Nephron (organoid): ENCODE data around the gene FUZ.

Source experiments
- H3K27ac Mint-ChIP-seq, 3 experiments: 2 replicates each; pipeline ENCODE4 v1.8.0; 2020; ENCODE audit warnings: mixed read lengths in 3 of 3, mild to moderate bottlenecking in 2 of 3, moderate library complexity in 1 of 3
- H3K27me3 Mint-ChIP-seq: 2 replicates; pipeline ENCODE4 v1.8.0; 2021; ENCODE audit warnings: low read depth, mild to moderate bottlenecking, moderate library complexity, mixed read lengths
- H3K36me3 Mint-ChIP-seq: 2 replicates; pipeline ENCODE4 v1.8.0; 2020; ENCODE audit warnings: low read depth, mixed read lengths
- H3K4me1 Mint-ChIP-seq: 2 replicates; pipeline ENCODE4 v1.8.0; 2020; ENCODE audit warnings: mixed read lengths
- H3K4me3 Mint-ChIP-seq, 3 experiments: 2 replicates each; pipeline ENCODE4 v1.8.0; 2020; ENCODE audit warnings: mild to moderate bottlenecking in 3 of 3, mixed read lengths in 3 of 3, moderate library complexity in 2 of 3
- H3K9me3 Mint-ChIP-seq: 2 replicates; pipeline ENCODE4 v1.8.0; 2020; ENCODE audit warnings: mixed read lengths
- TF ChIP-seq, protein P1 (sequence below), 3 experiments: fragments of 200-600 bp; sonication (generic); IDR thresholded peaks; one replicate each; pipeline ENCODE4 v1.5.0; 2021; ENCODE audit warnings: antibody characterized with exemption in 3 of 3; ENCODE audit not compliant: unreplicated experiment in 3 of 3

Gene FUZ, protein sequence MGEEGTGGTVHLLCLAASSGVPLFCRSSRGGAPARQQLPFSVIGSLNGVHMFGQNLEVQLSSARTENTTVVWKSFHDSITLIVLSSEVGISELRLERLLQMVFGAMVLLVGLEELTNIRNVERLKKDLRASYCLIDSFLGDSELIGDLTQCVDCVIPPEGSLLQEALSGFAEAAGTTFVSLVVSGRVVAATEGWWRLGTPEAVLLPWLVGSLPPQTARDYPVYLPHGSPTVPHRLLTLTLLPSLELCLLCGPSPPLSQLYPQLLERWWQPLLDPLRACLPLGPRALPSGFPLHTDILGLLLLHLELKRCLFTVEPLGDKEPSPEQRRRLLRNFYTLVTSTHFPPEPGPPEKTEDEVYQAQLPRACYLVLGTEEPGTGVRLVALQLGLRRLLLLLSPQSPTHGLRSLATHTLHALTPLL

DNA sequence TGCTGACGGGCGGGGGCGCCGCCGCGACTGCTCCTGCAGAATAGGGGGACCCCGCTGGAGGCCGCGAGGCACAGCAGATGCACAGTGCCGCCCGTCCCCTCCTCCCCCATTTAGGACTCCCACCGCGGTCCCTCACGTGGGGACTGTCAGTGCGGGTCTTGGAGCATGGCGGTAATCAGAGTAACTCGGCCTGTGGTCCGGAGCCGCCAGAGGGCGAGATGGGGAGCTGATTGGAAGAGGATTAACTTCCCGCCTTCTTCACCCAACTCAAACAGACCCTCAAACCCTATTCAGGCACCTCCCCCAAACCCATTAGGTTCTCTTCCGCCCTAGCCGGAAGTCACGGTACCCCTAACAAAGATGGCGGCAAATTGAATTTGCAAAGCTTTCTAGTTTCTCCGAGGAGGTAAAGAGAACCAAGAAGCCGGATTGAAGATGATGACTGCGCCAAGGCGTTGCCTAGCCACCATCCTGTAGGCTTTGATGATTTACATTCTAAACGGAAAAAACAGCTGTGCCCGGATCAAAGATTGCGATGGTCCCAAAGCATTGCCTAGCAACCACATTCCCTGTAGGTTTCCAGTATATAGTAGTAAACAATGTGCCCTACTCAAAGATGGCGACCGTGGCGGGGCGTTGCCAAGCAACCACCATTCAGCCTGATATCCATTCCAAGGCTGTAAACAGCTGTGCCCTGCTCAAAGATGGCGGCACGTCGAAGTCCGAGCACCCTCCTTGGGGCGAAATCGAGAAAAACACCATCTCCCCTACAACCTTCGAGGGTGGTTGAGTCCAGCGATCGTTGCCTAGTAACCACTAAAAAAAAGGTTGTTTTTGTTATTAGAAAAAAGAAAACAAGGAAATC is at the start of gene FUZ:
Gene FUZ, minus strand, starts transcription at position 296 of the 865 bp plus-strand sequence. Its CDS starts 186 bp downstream, at position 110.
- Mint-ChIP-seq H3K36me3 (no peaks in the 10 kb centered on the region), H3K4me1 (peaks cover 37% of the 10 kb centered on the region), H3K27ac (peak within 1 kb of the TSS; percentile 98 to 99 (median 99)), H3K4me3 (peak within 1 kb of the TSS; percentile 91 to 97 (median 93)), H3K27me3 (peaks cover 5% of the 10 kb centered on the region), H3K9me3 (no peaks in the 10 kb centered on the region)
- TF ChIP-seq, protein P1, sequence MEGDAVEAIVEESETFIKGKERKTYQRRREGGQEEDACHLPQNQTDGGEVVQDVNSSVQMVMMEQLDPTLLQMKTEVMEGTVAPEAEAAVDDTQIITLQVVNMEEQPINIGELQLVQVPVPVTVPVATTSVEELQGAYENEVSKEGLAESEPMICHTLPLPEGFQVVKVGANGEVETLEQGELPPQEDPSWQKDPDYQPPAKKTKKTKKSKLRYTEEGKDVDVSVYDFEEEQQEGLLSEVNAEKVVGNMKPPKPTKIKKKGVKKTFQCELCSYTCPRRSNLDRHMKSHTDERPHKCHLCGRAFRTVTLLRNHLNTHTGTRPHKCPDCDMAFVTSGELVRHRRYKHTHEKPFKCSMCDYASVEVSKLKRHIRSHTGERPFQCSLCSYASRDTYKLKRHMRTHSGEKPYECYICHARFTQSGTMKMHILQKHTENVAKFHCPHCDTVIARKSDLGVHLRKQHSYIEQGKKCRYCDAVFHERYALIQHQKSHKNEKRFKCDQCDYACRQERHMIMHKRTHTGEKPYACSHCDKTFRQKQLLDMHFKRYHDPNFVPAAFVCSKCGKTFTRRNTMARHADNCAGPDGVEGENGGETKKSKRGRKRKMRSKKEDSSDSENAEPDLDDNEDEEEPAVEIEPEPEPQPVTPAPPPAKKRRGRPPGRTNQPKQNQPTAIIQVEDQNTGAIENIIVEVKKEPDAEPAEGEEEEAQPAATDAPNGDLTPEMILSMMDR (IDR thresholded peaks at IDR 0.05; ENCODE audit: unreplicated experiment in 3 of 3), result peak; percentile 40 to 52 (median 41)

DNA sequence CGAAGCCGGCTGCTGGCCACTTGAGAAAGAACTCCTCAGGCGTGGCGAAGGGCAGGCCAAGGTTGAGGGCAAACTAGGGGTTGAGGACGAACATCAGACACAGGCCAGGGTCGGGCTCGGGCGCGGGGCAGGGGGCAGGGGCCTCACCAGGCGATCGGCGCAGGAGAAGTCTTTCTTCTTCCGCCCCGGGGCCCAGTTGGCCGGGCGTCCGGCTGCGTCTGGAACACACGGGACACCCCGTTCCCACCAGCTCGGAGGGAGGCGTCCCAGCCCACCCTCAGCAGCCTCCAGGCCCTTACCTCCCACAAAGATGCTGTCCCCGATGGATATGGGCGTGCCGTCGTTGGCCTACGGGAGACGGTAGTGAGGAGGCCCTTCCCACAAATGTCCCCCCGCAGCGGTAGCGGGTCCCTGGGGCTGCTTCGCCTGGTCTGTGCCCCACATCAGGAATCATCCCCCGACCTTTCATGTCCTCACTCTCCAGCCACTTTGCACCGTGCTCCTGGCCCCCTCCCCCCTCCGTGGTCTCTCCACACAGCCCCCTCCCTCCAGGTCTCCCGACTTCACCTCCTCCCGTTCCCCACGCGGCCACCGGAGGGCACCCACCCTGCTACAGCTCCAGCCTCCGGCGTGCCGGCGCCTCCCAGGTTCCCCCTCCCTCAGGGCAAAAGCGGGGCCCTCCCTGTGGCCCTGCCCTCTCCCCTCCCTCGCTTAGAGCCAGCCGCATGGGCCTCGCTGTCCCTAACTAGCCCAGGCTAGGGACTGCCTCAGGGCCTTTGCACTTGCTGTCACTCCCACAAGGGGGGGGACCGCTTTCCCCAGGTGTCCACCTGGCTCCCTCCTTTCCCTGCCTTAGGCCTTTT is 49.5 kb upstream of the FUZ start:
- no peaks in the 10 kb centered on the region for H3K9me3 Mint-ChIP-seq
- no peaks in the 10 kb centered on the region for H3K27me3 Mint-ChIP-seq
- H3K4me1 Mint-ChIP-seq, result peaks cover 31% of the 10 kb centered on the region
- peak overlapping the region in 2 of 3 experiments; percentile 18 to 22 for H3K27ac Mint-ChIP-seq
- H3K4me3 Mint-ChIP-seq, result peak overlapping the region in 1 of 3 experiments; percentile 13
- TF ChIP-seq, protein P1 (IDR thresholded peaks at IDR 0.05; ENCODE audit: unreplicated experiment in 3 of 3), result no peak
- H3K36me3 Mint-ChIP-seq, result peaks cover 26% of the 10 kb centered on the region

DNA sequence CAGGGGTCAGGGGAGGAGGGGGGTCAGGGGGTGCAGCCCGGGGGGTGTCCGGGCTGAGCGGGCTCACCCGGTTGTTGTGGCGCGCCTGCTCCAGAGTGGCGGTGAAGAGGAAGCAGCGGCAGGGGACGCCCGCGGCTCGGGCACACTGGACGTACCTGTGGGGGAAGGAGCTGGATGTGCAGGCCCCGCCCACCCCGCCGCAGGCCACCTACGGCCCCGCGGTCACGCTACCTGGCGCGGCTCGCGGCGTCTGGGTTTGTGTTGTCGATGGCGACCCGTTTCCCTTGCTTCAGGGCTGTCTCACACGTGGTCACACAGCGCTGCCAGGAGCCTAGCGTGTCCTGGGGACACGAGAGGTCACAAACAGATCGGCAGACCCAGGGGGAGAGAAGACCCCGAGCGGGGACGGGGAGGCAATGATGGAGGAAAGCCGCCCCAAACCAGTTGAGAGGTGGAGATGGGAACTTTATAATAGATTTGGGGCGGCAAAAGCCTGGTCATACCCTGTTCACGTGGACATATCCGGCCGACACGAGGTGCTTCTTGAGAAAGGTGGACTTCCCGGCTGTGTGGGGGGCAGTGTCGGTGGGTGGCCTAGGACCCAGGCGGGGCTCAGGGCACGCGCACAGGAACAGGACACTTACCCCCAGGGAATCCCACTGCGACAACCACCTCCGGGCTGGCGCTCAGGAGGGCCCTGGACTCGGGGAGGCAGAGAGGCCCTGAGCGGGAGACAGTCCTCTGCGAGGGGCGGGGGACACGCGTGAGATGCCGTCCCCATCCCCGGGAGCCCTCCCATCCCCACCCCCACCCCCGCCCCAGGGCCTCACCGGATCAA is 48.7 kb upstream of the FUZ start:
- H3K9me3 Mint-ChIP-seq, result no peaks in the 10 kb centered on the region
- H3K4me3 Mint-ChIP-seq, result no peak overlapping the region
- H3K36me3 Mint-ChIP-seq, result peaks cover 29% of the 10 kb centered on the region
- peaks cover 23% of the 10 kb centered on the region for H3K4me1 Mint-ChIP-seq
- H3K27ac Mint-ChIP-seq, result peak overlapping the region in 1 of 3 experiments; percentile 46
- TF ChIP-seq, protein P1 (IDR thresholded peaks at IDR 0.05; ENCODE audit: unreplicated experiment in 3 of 3), result no peak
- H3K27me3 Mint-ChIP-seq, result no peaks in the 10 kb centered on the region

DNA sequence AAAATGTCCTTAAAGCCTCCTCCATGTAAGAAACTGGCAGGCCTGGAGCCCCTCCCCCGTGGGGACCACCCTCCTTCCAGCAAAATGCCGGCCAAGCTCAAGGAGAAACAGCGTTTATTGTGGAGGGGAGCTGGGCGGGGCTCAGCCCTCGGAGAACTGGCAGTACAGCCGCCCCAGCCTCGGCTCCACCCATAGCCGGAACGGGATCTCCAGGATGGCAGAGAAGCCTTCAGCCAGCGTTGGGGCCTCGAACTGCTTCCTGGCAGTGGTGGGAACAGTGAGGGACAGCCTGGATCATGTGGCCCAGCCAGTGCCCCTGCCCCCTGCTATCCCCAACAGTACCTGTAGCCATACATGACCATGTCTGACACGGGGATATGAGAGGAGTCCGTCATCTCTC is 48.0 kb upstream of the FUZ start:
- Mint-ChIP-seq H3K27ac (peak overlapping the region in 1 of 3 experiments; percentile 67), H3K4me1 (peaks cover 16% of the 10 kb centered on the region), H3K27me3 (no peaks in the 10 kb centered on the region), H3K9me3 (no peaks in the 10 kb centered on the region), H3K36me3 (peaks cover 30% of the 10 kb centered on the region), H3K4me3 (no peak overlapping the region)
- TF ChIP-seq, protein P1 (IDR thresholded peaks at IDR 0.05; ENCODE audit: unreplicated experiment in 3 of 3), result no peak
